Fibroblast of mammary gland (primary cell): Measurements from ENCODE around the gene RBM7.
A peak's percentile ranks its signal among the peaks of the same experiment; 100 is the strongest.

Experiments
- DNase-seq: peaks from one replicate; pipeline ENCODE4 v3.0.0-alpha.2; 2010; ENCODE audit warnings: low read depth
- H3K4me3 ChIP-seq: 2 replicates; pipeline ENCODE4 v1.5.1; 2011; ENCODE audit warnings: low read depth, mild to moderate bottlenecking, low read length, moderate library complexity; ENCODE audit not compliant: control insufficient read depth
- CTCF ChIP-seq: conservative IDR thresholded peaks from 2 replicates; pipeline ENCODE4 v1.5.1; 2011; ENCODE audit warnings: low read depth, low read length, inconsistent platforms; ENCODE audit not compliant: control insufficient read depth, insufficient read depth

Gene RBM7

GRCh38 chr11:114400216-114400914, at the start of gene RBM7, which contains the start of gene C11orf71:
TSS of gene RBM7 (plus strand) at chr11:114400666. CDS start at chr11:114400672, 6 bp downstream.
TSS of gene C11orf71 (minus strand) at chr11:114400511. CDS start at chr11:114400331, 180 bp downstream.
- no peak for TF ChIP-seq CTCF

GRCh38 chr11:114353443-114353842, 47.0 kb upstream of the RBM7 start:
- no peak overlapping the region for H3K4me3 ChIP-seq
- peak; percentile 35 for DNase-seq
- no peak for TF ChIP-seq CTCF

More at GRCh38 chr11:114400216-114400914, at the start of gene RBM7, which contains the start of gene C11orf71:
- H3K4me3 ChIP-seq, result peak within 1 kb of the TSS; percentile 85
- DNase-seq, result peak; percentile 98

DNA sequence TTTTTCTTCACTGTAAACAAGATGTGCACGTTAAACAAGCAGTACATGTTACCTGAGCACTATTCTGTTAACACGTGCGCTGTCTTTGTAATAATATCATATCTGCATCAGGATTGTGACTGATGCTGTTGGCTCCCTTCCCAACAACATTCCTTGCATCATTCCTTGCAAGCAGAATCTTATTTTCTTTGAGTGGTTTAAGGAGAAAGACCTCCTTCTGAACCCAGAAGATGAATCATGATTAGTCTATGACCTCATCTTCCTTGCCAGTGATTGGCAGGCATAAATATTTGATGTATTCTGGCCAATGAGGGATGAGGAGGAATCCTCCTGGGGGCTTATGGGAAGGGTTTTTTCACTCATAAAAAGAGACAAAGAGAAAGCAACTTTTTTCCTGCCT, 46.4 kb upstream of the RBM7 start:
- peak; percentile 94 for DNase-seq
- H3K4me3 ChIP-seq, result no peak overlapping the region
- no peak for TF ChIP-seq CTCF

GRCh38 chr11:114358716-114359115, 41.8 kb upstream of the RBM7 start:
- DNase-seq, result no peak
- no peak overlapping the region for H3K4me3 ChIP-seq
- TF ChIP-seq CTCF, result no peak

- TF ChIP-seq CTCF, result no peak
- DNase-seq, result no peak
- no peak overlapping the region for H3K4me3 ChIP-seq
Measured at GRCh38 chr11:114359342-114359741, 41.1 kb upstream of the RBM7 start.

DNA sequence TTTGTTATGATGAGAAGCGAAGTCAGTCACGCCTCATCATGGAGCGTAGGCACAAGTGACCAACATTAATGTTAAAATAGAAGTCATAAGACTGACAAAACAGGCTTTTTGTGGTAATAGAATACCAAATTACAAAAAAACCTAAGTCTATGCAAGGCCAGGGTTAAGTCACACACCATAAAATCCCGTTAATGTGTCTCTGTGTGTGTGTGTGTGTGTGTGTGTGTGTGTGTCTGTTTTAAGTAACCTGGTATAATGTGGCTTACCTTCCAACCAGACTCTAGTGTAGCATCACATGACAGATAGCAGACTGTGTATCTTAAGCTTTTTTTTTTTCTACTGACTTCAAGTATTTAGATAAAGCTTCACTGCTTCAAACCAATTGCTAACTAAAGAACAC, 38.1 kb upstream of the RBM7 start:
- no peak for TF ChIP-seq CTCF
- no peak for DNase-seq
- no peak overlapping the region for H3K4me3 ChIP-seq
